HUES48 (cell line): ENCODE measurements around the gene ILRUN.
"Not testable (repeated sequence)": the region's sequence is repeated elsewhere in the genome, so short reads cannot be mapped to it uniquely, and the experiment has no call there.

ENCODE experiments used
- H3K27ac ChIP-seq: one replicate; pipeline ENCODE4 v1.7.0; 2013; ENCODE audit warnings: low read depth, low read length, inconsistent platforms
- H3K27me3 ChIP-seq: 2 replicates; pipeline ENCODE4 v1.6.1; 2013; ENCODE audit warnings: mild to moderate bottlenecking, low read length; ENCODE audit not compliant: control insufficient read depth, insufficient read depth
- H3K36me3 ChIP-seq: 2 replicates; pipeline ENCODE4 v1.6.1; 2013; ENCODE audit warnings: low read length; ENCODE audit not compliant: control insufficient read depth, insufficient read depth
- H3K4me1 ChIP-seq: 2 replicates; pipeline ENCODE4 v1.6.1; 2013; ENCODE audit warnings: mild to moderate bottlenecking, low read length; ENCODE audit not compliant: control insufficient read depth, insufficient read depth
- H3K4me3 ChIP-seq: 2 replicates; pipeline ENCODE4 v1.5.1; 2013; ENCODE audit warnings: mild to moderate bottlenecking, low read depth, low read length
- H3K9ac ChIP-seq: 2 replicates; pipeline ENCODE4 v1.6.1; 2013; ENCODE audit warnings: mild to moderate bottlenecking, low read depth, low read length, moderate library complexity
- H3K9me3 ChIP-seq: 2 replicates; pipeline ENCODE4 v1.6.1; 2013; ENCODE audit warnings: low read length; ENCODE audit not compliant: control insufficient read depth, insufficient read depth

ILRUN gene

DNA sequence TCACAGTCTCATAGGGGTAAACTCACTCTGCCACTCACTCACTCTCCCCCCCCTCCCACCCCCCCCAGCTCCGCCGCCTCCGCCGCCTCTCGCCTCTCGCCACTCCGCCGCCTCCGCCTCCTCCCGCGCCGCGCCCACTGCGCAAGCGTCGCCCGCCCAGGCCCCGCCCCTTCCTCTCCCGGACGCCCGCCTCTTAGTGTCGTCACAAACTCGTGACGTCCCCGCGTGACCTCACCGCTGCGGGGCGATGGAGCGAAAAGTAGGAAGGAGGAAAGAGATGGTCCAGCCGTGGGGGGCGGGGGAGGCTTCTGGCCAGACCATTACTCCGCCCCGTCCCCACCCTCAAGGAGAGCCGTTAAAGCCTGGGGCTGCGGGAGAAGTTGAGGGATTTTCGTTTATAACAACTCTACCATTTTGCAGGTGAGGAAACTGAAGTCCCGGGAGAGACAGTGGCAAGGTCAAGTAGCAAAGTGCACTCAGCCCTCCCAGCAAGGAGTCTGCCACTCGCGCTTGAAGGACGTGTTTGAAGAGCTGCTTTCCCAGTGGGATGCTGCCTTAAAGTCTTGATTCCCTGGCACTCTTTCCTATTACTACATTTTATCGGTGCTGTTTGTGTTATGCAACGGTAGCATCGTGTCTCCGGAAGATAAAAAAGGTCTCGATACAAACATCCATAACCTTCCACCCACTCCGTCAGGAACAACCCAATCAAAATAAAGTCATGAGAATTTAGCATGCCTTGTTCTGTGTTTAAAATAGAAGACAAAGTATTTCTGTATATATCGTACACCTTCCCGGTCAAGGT is at the start of gene ILRUN:
ILRUN (minus strand) TSS at position 29 of the 805 bp plus-strand sequence. CDS start 164 bp downstream, outside the sequence.
- no peaks in the 10 kb centered on the region for H3K9me3 ChIP-seq
- H3K4me1 ChIP-seq = no peaks in the 10 kb centered on the region
- peak within 1 kb of the TSS; percentile 88 for H3K27ac ChIP-seq
- peak within 1 kb of the TSS; percentile 80 for H3K9ac ChIP-seq
- peak within 1 kb of the TSS; percentile 89 for H3K4me3 ChIP-seq
- peaks cover 2% of the 10 kb centered on the region; the same call in 1 of the 2 replicates for H3K36me3 ChIP-seq
- no peaks in the 10 kb centered on the region for H3K27me3 ChIP-seq

- Histone ChIP-seq H3K9ac (no peak overlapping the region), H3K36me3 (no peaks in the 10 kb centered on the region), H3K27ac (no peak overlapping the region), H3K4me3 (no peak overlapping the region), H3K27me3 (no peaks in the 10 kb centered on the region), H3K9me3 (no peaks in the 10 kb centered on the region), H3K4me1 (no peaks in the 10 kb centered on the region)
Measured at GRCh38 chr6:34745277-34746103, 48.9 kb upstream of the ILRUN start.

DNA sequence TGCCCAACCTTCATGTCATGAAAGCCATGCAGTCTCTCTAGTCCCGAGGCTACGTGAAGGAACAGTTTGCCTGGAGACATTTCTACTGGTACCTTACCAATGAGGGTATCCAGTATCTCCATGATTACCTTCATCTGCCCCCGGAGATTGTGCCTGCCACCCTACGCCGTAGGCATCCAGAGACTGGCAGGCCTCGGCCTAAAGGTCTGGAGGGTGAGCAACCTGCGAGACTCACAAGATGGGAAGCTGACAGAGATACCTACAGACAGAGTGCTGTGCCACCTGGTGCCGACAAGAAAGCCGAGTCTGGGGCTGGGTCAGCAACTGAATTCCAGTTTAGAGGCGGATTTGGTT is 47.7 kb upstream of the ILRUN start:
- H3K36me3 ChIP-seq, H3K4me1 ChIP-seq, H3K27ac ChIP-seq, H3K27me3 ChIP-seq, H3K9ac ChIP-seq, H3K4me3 ChIP-seq, H3K9me3 ChIP-seq: not testable (repeated sequence)

DNA sequence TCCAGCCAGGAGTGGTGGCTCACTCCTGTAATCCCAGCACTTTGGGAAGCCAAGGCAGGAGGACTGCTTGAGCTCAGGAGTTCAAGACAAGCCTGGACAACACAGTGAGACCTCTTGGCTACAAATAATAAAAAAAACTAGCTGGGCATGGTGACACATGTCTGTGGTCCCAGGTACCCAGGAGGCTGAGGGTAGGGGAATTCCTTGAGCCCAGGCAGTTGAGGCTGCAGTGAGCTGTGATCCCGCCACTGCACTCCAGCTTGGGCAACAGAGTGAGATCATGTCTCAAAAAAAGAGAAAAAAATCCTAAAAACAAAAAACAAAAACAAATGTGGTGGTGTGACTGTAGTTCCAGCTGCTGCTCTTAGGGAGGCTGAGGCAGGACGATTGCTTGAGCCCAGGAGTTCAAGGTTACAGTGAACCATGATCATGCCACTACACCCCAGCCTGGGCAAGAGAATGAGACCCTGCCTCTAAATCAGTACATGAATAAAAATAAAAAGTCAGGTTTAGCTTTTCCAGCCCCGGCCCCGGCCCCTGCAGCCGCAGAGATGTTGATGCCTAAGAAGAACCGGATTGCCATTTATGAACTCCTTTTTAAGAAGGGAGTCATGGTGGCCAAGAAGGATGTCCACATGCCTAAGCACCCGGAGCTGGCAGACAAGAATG is 47.2 kb upstream of the ILRUN start:
- no peaks in the 10 kb centered on the region for H3K9me3 ChIP-seq
- no peaks in the 10 kb centered on the region for H3K27me3 ChIP-seq
- no peak overlapping the region for H3K27ac ChIP-seq
- no peaks in the 10 kb centered on the region for H3K36me3 ChIP-seq
- H3K9ac ChIP-seq = no peak overlapping the region
- H3K4me1 ChIP-seq = no peaks in the 10 kb centered on the region
- no peak overlapping the region for H3K4me3 ChIP-seq

GRCh38 chr6:34742094-34742493 is 45.5 kb upstream of the ILRUN start:
- Histone ChIP-seq H3K4me1 (no peaks in the 10 kb centered on the region), H3K27ac (no peak overlapping the region), H3K9ac (no peak overlapping the region), H3K4me3 (no peak overlapping the region), H3K27me3 (no peaks in the 10 kb centered on the region), H3K9me3 (no peaks in the 10 kb centered on the region), H3K36me3 (no peaks in the 10 kb centered on the region)

- no peaks in the 10 kb centered on the region; the same call in 1 of the 2 replicates for H3K4me1 ChIP-seq
- no peaks in the 10 kb centered on the region for H3K36me3 ChIP-seq
- no peaks in the 10 kb centered on the region for H3K27me3 ChIP-seq
- H3K9me3 ChIP-seq = no peaks in the 10 kb centered on the region
- no peak overlapping the region for H3K4me3 ChIP-seq
- no peak overlapping the region for H3K27ac ChIP-seq
- no peak overlapping the region for H3K9ac ChIP-seq
Measured at GRCh38 chr6:34736823-34737222, 40.3 kb upstream of the ILRUN start.

GRCh38 chr6:34731393-34732060 is 35.0 kb upstream of the ILRUN start:
- H3K9me3 ChIP-seq = no peaks in the 10 kb centered on the region
- no peak overlapping the region for H3K4me3 ChIP-seq
- H3K4me1 ChIP-seq = no peaks in the 10 kb centered on the region; the same call in 1 of the 2 replicates
- no peaks in the 10 kb centered on the region for H3K36me3 ChIP-seq
- H3K9ac ChIP-seq = no peak overlapping the region
- H3K27me3 ChIP-seq = no peaks in the 10 kb centered on the region
- no peak overlapping the region for H3K27ac ChIP-seq

DNA sequence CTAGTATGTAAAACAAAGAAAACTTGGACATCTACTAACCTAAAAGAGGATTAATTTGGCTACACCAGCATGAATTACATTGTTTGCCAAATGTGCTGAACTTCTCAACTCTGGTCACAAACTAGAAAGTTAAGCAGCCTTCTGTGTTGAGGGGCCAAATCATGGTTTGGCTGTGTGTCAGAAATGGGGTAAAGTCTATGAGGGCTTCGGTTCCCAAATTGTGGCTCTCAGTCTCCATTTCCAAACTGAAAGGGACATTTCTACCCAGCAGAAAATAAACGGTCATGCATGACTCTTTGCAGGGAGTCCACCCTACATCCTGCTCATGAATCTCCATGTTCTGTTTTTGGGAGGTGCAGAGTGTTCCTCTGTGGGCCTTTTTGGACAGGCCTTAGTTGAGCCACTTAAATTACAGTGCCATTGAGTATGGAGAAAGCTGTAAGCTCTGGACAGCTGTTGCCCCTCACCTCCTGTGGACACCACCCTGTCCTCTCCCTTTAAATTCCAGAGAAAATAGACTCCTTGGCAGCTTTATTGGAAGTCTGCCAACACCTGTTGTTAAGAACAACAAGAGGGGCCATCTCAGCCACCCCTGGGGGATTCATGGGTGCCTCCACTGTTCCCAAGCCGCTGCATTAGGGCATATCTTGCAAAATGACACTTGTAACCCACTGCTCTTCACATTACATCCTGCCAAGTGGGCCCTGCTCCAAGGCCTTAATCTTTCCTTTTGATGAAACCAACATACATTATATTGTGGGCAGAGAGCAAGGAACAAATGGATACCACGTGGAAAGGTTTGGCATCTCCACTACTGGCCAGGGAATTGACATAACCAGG is 33.3 kb upstream of the ILRUN start:
- no peak overlapping the region for H3K27ac ChIP-seq
- no peak overlapping the region for H3K4me3 ChIP-seq
- H3K36me3 ChIP-seq = no peaks in the 10 kb centered on the region
- H3K4me1 ChIP-seq = no peaks in the 10 kb centered on the region
- no peak overlapping the region for H3K9ac ChIP-seq
- no peaks in the 10 kb centered on the region for H3K27me3 ChIP-seq
- H3K9me3 ChIP-seq = peaks cover 4% of the 10 kb centered on the region

- Histone ChIP-seq H3K4me1 (peaks cover 5% of the 10 kb centered on the region; the same call in 1 of the 2 replicates), H3K27me3 (no peaks in the 10 kb centered on the region), H3K36me3 (no peaks in the 10 kb centered on the region), H3K9ac (no peak overlapping the region), H3K27ac (no peak overlapping the region), H3K9me3 (peaks cover 4% of the 10 kb centered on the region), H3K4me3 (no peak overlapping the region)
Measured at GRCh38 chr6:34726055-34726454, 29.5 kb upstream of the ILRUN start.

DNA sequence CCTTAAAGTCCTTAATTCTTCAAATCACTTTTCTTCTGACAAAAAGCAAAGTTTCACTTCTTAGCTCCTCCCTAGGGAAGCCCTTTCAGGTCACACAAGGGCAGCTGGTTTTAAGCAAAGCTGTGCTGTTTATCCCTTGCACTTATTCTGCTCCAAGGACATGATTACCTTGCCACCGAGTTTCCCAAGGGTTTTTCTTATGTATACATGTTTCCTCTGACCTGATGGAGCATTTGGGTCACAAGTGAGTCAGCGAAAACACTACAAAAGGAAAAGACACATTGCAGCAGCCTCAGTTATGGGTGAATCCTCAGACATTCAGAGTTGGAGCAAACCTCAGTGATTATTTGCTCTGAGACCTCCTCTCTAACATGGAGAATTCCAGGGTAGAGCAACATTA is 26.6 kb upstream of the ILRUN start:
- H3K9ac ChIP-seq = no peak overlapping the region
- peak overlapping the region; percentile 43 for H3K27ac ChIP-seq
- H3K9me3 ChIP-seq = peaks cover 4% of the 10 kb centered on the region
- no peaks in the 10 kb centered on the region for H3K27me3 ChIP-seq
- H3K36me3 ChIP-seq = no peaks in the 10 kb centered on the region
- H3K4me3 ChIP-seq = no peak overlapping the region
- H3K4me1 ChIP-seq = peaks cover 14% of the 10 kb centered on the region
